Measurements from ENCODE around the gene CD53.
"Not testable (repeated sequence)": the region's sequence is repeated elsewhere in the genome, so short reads cannot be mapped to it uniquely, and the experiment has no call there.

Gene CD53

GRCh38 chr1:110916274-110916668, 43.3 kb downstream of the CD53 start:
- DNase-seq (ENCODE audit: low read depth in 2 of 2), result no peak

- no peak for DNase-seq (ENCODE audit: low read depth in 2 of 2)
Observed at GRCh38 chr1:110916669-110917306, 43.8 kb downstream of the CD53 start.

- DNase-seq (ENCODE audit: low read depth in 2 of 2), result no peak
Observed at GRCh38 chr1:110918016-110918415, 45.1 kb downstream of the CD53 start.

GRCh38 chr1:110921953-110922352, 49.0 kb downstream of the CD53 start:
- DNase-seq (ENCODE audit: low read depth in 2 of 2), result no peak

GRCh38 chr1:110927484-110928075, 54.6 kb downstream of the CD53 start:
- DNase-seq (ENCODE audit: low read depth in 2 of 2), result no peak

GRCh38 chr1:110928191-110928590, 55.2 kb downstream of the CD53 start:
- DNase-seq (ENCODE audit: low read depth in 2 of 2), result no peak

- no peak for DNase-seq (ENCODE audit: low read depth in 2 of 2)
Observed at GRCh38 chr1:110928904-110929303, 56.0 kb downstream of the CD53 start.

GRCh38 chr1:110931097-110931496, 58.1 kb downstream of the CD53 start:
- DNase-seq (ENCODE audit: low read depth in 2 of 2), result not testable (repeated sequence)

- no peak for DNase-seq (ENCODE audit: low read depth in 2 of 2)
Observed at GRCh38 chr1:110936567-110936966, 63.6 kb downstream of the CD53 start.

- DNase-seq (ENCODE audit: low read depth in 2 of 2), result no peak
Observed at GRCh38 chr1:110944806-110945205, 71.9 kb downstream of the CD53 start.

- no peak for DNase-seq (ENCODE audit: low read depth in 2 of 2)
Observed at GRCh38 chr1:110945626-110946025, 72.7 kb downstream of the CD53 start.

- no peak for DNase-seq (ENCODE audit: low read depth in 2 of 2)
Observed at GRCh38 chr1:110948038-110948810, 75.3 kb downstream of the CD53 start.
